ENCODE data around the gene DPF3.
"Not testable (repeated sequence)": the region's sequence is repeated elsewhere in the genome, so short reads cannot be mapped to it uniquely, and the experiment has no call there.

The DPF3 gene

GRCh38 chr14:72878746-72879145 lies 15.2 kb downstream of the DPF3 start:
- DNase-seq: no peak

GRCh38 chr14:72876710-72877063 lies 17.2 kb downstream of the DPF3 start:
- DNase-seq: no peak

GRCh38 chr14:72876005-72876709 lies 17.7 kb downstream of the DPF3 start:
- DNase-seq: no peak

GRCh38 chr14:72870878-72871277 lies 23.0 kb downstream of the DPF3 start:
- DNase-seq: not testable (repeated sequence)

- no peak for DNase-seq
Observed at GRCh38 chr14:72869407-72870329, 24.2 kb downstream of the DPF3 start.

GRCh38 chr14:72868500-72868899 lies 25.4 kb downstream of the DPF3 start:
- no peak for DNase-seq

GRCh38 chr14:72864712-72865365 lies 29.1 kb downstream of the DPF3 start:
- DNase-seq: no peak

- no peak for DNase-seq
Observed at GRCh38 chr14:72863216-72864006, 30.5 kb downstream of the DPF3 start.

GRCh38 chr14:72856530-72857266 lies 37.2 kb downstream of the DPF3 start:
- no peak for DNase-seq

GRCh38 chr14:72855913-72856312 lies 38.0 kb downstream of the DPF3 start:
- no peak for DNase-seq

GRCh38 chr14:72852194-72852593 lies 41.7 kb downstream of the DPF3 start:
- DNase-seq: no peak

- DNase-seq: no peak
Observed at GRCh38 chr14:72851635-72852034, 42.3 kb downstream of the DPF3 start.

GRCh38 chr14:72850360-72850759 lies 43.5 kb downstream of the DPF3 start:
- DNase-seq: no peak

GRCh38 chr14:72849222-72849621 lies 44.7 kb downstream of the DPF3 start:
- DNase-seq: no peak

- DNase-seq: no peak
Observed at GRCh38 chr14:72847721-72848120, 46.2 kb downstream of the DPF3 start.

- no peak for DNase-seq
Observed at GRCh38 chr14:72845683-72846082, 48.2 kb downstream of the DPF3 start.

GRCh38 chr14:72845196-72845595 lies 48.7 kb downstream of the DPF3 start:
- DNase-seq: no peak

GRCh38 chr14:72844524-72844923 lies 49.4 kb downstream of the DPF3 start:
- DNase-seq: no peak

GRCh38 chr14:72839753-72840607 lies 53.9 kb downstream of the DPF3 start:
- DNase-seq: no peak

GRCh38 chr14:72839351-72839750 lies 54.5 kb downstream of the DPF3 start:
- no peak for DNase-seq

- DNase-seq: no peak
Observed at GRCh38 chr14:72836085-72836484, 57.8 kb downstream of the DPF3 start.
